Sigmoid colon (tissue), 4 donors: ENCODE data around the gene SEMA4C.

Experiments
- EP300 ChIP-seq, 4 donors: sonication (generic); formaldehyde crosslinking; IDR thresholded peaks; one replicate each; pipeline ENCODE4 v1.6.1; 2017; ENCODE audit warnings: antibody characterized with exemption in 4 of 4
- TF ChIP-seq, protein P1 (sequence below), 4 experiments: fragments of 450-650 bp in 3 of 4; fragments of 200-600 bp in 1 of 4; IDR thresholded peaks; one replicate each; pipeline ENCODE4 v1.5.1; 2016 to 2019; ENCODE audit warnings: antibody characterized with exemption in 4 of 4, mild to moderate bottlenecking in 3 of 4, moderate library complexity in 2 of 4

DNA sequence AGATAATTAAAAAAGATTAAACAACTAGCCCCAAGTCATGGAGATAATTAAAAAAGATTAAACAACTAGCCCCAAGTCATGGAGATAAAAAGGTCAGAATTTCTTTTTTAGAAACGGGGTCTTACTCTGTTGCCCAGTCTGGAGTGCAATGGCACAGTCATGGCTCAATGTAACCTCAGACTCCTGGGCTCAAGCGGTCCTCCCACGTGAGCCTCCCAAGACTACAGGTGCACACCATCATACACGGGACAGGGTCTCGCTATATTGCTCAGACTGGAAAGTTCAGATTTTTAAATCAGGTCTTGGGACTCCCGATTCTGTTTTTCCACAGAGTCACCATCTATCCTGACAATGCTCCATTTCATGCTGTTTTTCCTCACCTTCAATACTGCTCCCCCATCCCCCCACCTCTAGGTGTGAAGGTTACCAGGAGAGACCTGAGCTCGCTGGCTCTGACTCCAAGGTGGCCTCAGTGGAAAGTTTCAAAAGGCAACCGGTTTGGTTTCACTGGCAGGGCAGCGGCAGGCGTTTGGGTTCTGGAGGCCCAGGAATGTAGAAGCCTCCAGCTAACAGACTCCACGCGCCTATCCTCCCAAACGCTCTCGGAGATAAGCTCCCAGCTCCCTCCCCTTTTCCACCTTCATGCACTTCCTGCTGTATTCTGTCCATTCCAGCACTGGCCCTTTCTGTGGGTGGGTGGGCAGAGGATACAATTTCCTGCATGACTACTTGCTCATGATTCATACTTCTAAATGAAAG, 2.9 kb upstream of the SEMA4C start:
- no peak for TF ChIP-seq EP300 (IDR thresholded peaks at IDR 0.05)
- TF ChIP-seq, protein P1, sequence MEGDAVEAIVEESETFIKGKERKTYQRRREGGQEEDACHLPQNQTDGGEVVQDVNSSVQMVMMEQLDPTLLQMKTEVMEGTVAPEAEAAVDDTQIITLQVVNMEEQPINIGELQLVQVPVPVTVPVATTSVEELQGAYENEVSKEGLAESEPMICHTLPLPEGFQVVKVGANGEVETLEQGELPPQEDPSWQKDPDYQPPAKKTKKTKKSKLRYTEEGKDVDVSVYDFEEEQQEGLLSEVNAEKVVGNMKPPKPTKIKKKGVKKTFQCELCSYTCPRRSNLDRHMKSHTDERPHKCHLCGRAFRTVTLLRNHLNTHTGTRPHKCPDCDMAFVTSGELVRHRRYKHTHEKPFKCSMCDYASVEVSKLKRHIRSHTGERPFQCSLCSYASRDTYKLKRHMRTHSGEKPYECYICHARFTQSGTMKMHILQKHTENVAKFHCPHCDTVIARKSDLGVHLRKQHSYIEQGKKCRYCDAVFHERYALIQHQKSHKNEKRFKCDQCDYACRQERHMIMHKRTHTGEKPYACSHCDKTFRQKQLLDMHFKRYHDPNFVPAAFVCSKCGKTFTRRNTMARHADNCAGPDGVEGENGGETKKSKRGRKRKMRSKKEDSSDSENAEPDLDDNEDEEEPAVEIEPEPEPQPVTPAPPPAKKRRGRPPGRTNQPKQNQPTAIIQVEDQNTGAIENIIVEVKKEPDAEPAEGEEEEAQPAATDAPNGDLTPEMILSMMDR (IDR thresholded peaks at IDR 0.05): no peak
